DND-41 (cell line): ENCODE results near the gene C7orf25.

Source experiments
- ATAC-seq: fragments of 200-7000 bp; cut with Tn5 transposase; 3 replicates; pipeline ENCODE4 v1.9.1; 2021; ENCODE audit warnings: low read depth; ENCODE audit not compliant: insufficient read depth
- DNase-seq: peaks from one replicate; pipeline ENCODE4 v3.0.0-alpha.2; 2020
- H2AFZ ChIP-seq: 2 replicates; pipeline ENCODE4 v1.6.0; 2012; ENCODE audit warnings: low read depth, low read length
- H3K27ac ChIP-seq: 2 replicates; pipeline ENCODE4 v1.5.1; 2012; ENCODE audit warnings: low read length, inconsistent platforms
- H3K27me3 ChIP-seq: fragments of 200-600 bp; sonication (generic); 2 replicates; pipeline ENCODE4 v1.6.0; 2012; ENCODE audit warnings: low read length, mild to moderate bottlenecking, inconsistent platforms; ENCODE audit not compliant: insufficient read depth, poor library complexity
- H3K36me3 ChIP-seq: 2 replicates; pipeline ENCODE4 v1.5.1; 2012; ENCODE audit warnings: low read length, inconsistent platforms; ENCODE audit not compliant: insufficient read depth
- H3K4me1 ChIP-seq: 2 replicates; pipeline ENCODE4 v1.5.1; 2012; ENCODE audit warnings: mild to moderate bottlenecking, low read length; ENCODE audit not compliant: insufficient read depth
- H3K4me2 ChIP-seq: 2 replicates; pipeline ENCODE4 v1.6.0; 2012; ENCODE audit warnings: mild to moderate bottlenecking, moderate library complexity, low read length, inconsistent platforms; ENCODE audit not compliant: insufficient read depth
- H3K4me3 ChIP-seq, 2 experiments: fragments of 200-600 bp in 1 of 2; shearing (Covaris generic) in 1 of 2; 2 replicates each; pipeline ENCODE4 v1.5.1; 2012 to 2016; ENCODE audit warnings: inconsistent platforms in 2 of 2, low read length in 2 of 2, mild to moderate bottlenecking in 2 of 2, low read depth in 1 of 2, moderate library complexity in 1 of 2
- H3K79me2 ChIP-seq: 2 replicates; pipeline ENCODE4 v1.6.0; 2012; ENCODE audit warnings: low read length, inconsistent platforms; ENCODE audit not compliant: insufficient read depth
- H3K9ac ChIP-seq: 2 replicates; pipeline ENCODE4 v1.6.0; 2012; ENCODE audit warnings: low read depth, mild to moderate bottlenecking, inconsistent platforms, low read length, moderate library complexity
- H3K9me3 ChIP-seq: 2 replicates; pipeline ENCODE4 v1.5.1; 2012; ENCODE audit warnings: low read length, moderate library complexity, mild to moderate bottlenecking, inconsistent platforms; ENCODE audit not compliant: insufficient read depth, severe bottlenecking
- H4K20me1 ChIP-seq: 2 replicates; pipeline ENCODE4 v1.6.0; 2012; ENCODE audit warnings: low read length; ENCODE audit not compliant: insufficient read depth
- CTCF ChIP-seq: IDR thresholded peaks from 2 replicates; pipeline ENCODE4 v1.5.1; 2012; ENCODE audit warnings: borderline replicate concordance, low read length, moderate library complexity, mild to moderate bottlenecking; ENCODE audit not compliant: poor library complexity, severe bottlenecking; ENCODE audit errors: extremely low read depth
- EZH2 ChIP-seq: IDR thresholded peaks from 3 replicates; pipeline ENCODE4 v1.6.1; 2012; ENCODE audit warnings: borderline replicate concordance, low read depth, mild to moderate bottlenecking, moderate library complexity, low read length, inconsistent platforms; ENCODE audit not compliant: severe bottlenecking

The C7orf25 gene

GRCh38 chr7:42934291-42934690, 22.4 kb upstream of the C7orf25 start:
- peaks cover 63% of the 10 kb centered on the region for H3K79me2 ChIP-seq
- DNase-seq (no peak), ATAC-seq (no peak)
- peaks cover 36% of the 10 kb centered on the region for H3K4me1 ChIP-seq
- TF ChIP-seq CTCF (no peak), EZH2 (no peak)
- peaks cover 52% of the 10 kb centered on the region for H3K36me3 ChIP-seq
- no peaks in the 10 kb centered on the region for H3K27me3 ChIP-seq
- no peak overlapping the region for H2AFZ ChIP-seq
- H3K9ac ChIP-seq: no peak overlapping the region
- H3K4me3 ChIP-seq: no peak overlapping the region
- no peaks in the 10 kb centered on the region for H3K9me3 ChIP-seq
- peak overlapping the region; percentile 91; the same call in 1 of the 2 replicates for H3K4me2 ChIP-seq
- peaks cover 22% of the 10 kb centered on the region for H4K20me1 ChIP-seq
- no peak overlapping the region for H3K27ac ChIP-seq

GRCh38 chr7:42932811-42933591, 21.1 kb upstream of the C7orf25 start:
- peak overlapping the region; percentile 94 for H3K9ac ChIP-seq
- H3K27me3 ChIP-seq: no peaks in the 10 kb centered on the region
- peaks cover 49% of the 10 kb centered on the region for H3K4me1 ChIP-seq
- peaks cover 35% of the 10 kb centered on the region for H4K20me1 ChIP-seq
- peak overlapping the region; percentile 91 for H3K4me2 ChIP-seq
- peak overlapping the region; percentile 79 to 93 for H3K4me3 ChIP-seq
- H3K79me2 ChIP-seq: peaks cover 76% of the 10 kb centered on the region
- H3K36me3 ChIP-seq: peaks cover 45% of the 10 kb centered on the region
- TF ChIP-seq EZH2 (no peak), CTCF (no peak)
- peak; percentile 27; the same call in 1 of the 3 replicates for ATAC-seq
- peak overlapping the region; percentile 75 for H3K27ac ChIP-seq
- no peaks in the 10 kb centered on the region for H3K9me3 ChIP-seq
- DNase-seq: peak; percentile 24
- peak overlapping the region; percentile 94 for H2AFZ ChIP-seq

GRCh38 chr7:42931834-42932651, 20.2 kb upstream of the C7orf25 start, which contains the start of the genes MRPL32 and PSMA2:
MRPL32 (plus strand) TSS chr7:42932376; CDS start chr7:42932387, 11 bp downstream.
PSMA2 (minus strand) TSS chr7:42932174; CDS start chr7:42932158, 16 bp downstream.
- Histone ChIP-seq H3K27ac (peak within 1 kb of the TSS; percentile 96), H4K20me1 (peaks cover 42% of the 10 kb centered on the region), H3K9ac (peak within 1 kb of the TSS; percentile 94)

More at GRCh38 chr7:42931834-42932651, 20.2 kb upstream of the C7orf25 start, which contains the start of the genes MRPL32 and PSMA2:
- peaks cover 52% of the 10 kb centered on the region for H3K4me1 ChIP-seq
- H3K27me3 ChIP-seq: no peaks in the 10 kb centered on the region
- peak; percentile 99 for ATAC-seq
- peak; percentile 97 for DNase-seq
- H3K9me3 ChIP-seq: no peaks in the 10 kb centered on the region
- peaks cover 44% of the 10 kb centered on the region for H3K36me3 ChIP-seq
- no peak for TF ChIP-seq CTCF
- no peak for TF ChIP-seq EZH2
- peaks cover 86% of the 10 kb centered on the region for H3K79me2 ChIP-seq
- peak within 1 kb of the TSS; percentile 79 to 93 for H3K4me3 ChIP-seq
- H2AFZ ChIP-seq: peak within 1 kb of the TSS; percentile 95
- peak within 1 kb of the TSS; percentile 91 for H3K4me2 ChIP-seq
